Kidney tubule cell (primary cell): ENCODE results near the gene OXER1.
A peak's percentile ranks its signal among the peaks of the same experiment; 100 is the strongest.
"Not testable (repeated sequence)": the region's sequence is repeated elsewhere in the genome, so short reads cannot be mapped to it uniquely, and the experiment has no call there.

ENCODE experiments used
- DNase-seq: peaks from one replicate; pipeline ENCODE4 v3.0.0-alpha.2; 2018; ENCODE audit warnings: low spot score

The OXER1 gene

GRCh38 chr2:42752314-42752713, 11.6 kb downstream of the OXER1 start:
- no peak for DNase-seq

GRCh38 chr2:42748840-42749239, 15.1 kb downstream of the OXER1 start:
- no peak for DNase-seq

GRCh38 chr2:42747422-42747821, 16.5 kb downstream of the OXER1 start:
- DNase-seq, result no peak

GRCh38 chr2:42744545-42745082, 19.3 kb downstream of the OXER1 start:
- no peak for DNase-seq

- no peak for DNase-seq
These were observed 20.3 kb downstream of the OXER1 start for GRCh38 chr2:42743659-42743990.

GRCh38 chr2:42742740-42743658, 20.9 kb downstream of the OXER1 start:
- DNase-seq, result no peak

- DNase-seq, result no peak
These were observed 22.8 kb downstream of the OXER1 start for GRCh38 chr2:42741140-42741539.

GRCh38 chr2:42736598-42737322, 27.2 kb downstream of the OXER1 start:
- DNase-seq, result no peak

- DNase-seq, result no peak
These were observed 30.1 kb downstream of the OXER1 start for GRCh38 chr2:42733852-42734251.

GRCh38 chr2:42731316-42731715, 32.6 kb downstream of the OXER1 start:
- not testable (repeated sequence) for DNase-seq

- DNase-seq, result no peak
These were observed 37.3 kb downstream of the OXER1 start for GRCh38 chr2:42726680-42727079.

- no peak for DNase-seq
These were observed 38.3 kb downstream of the OXER1 start for GRCh38 chr2:42725657-42726056.

GRCh38 chr2:42724886-42725285, 39.0 kb downstream of the OXER1 start:
- no peak for DNase-seq

GRCh38 chr2:42723465-42723864, 40.5 kb downstream of the OXER1 start:
- no peak for DNase-seq

GRCh38 chr2:42722320-42723190, 41.4 kb downstream of the OXER1 start:
- DNase-seq, result peak; percentile 79

- no peak for DNase-seq
These were observed 42.0 kb downstream of the OXER1 start for GRCh38 chr2:42721898-42722297.

- DNase-seq, result no peak
These were observed 49.2 kb downstream of the OXER1 start for GRCh38 chr2:42714686-42715085.

GRCh38 chr2:42713920-42714319, 50.0 kb downstream of the OXER1 start:
- DNase-seq, result no peak

GRCh38 chr2:42712934-42713333, 51.0 kb downstream of the OXER1 start:
- DNase-seq, result no peak
